HCT116 (cell line): ENCODE data around the gene FRMD4A. TPM values are rescaled to one million over a fixed set of nuclear protein-coding genes. Genes with fewer than 3 reads are reported as not detected.

ENCODE experiments used
- ATAC-seq: fragments of 200-7000 bp; cut with Tn5 transposase; 2 replicates; pipeline ENCODE4 v1.9.1; 2020; ENCODE audit warnings: mild to moderate bottlenecking, moderate library complexity
- BruUV-seq: library from RNA; stranded (reverse); fragments of 400-500 nt; replicated peaks from 2 replicates; lab custom pipeline; 2021; lab: Mats Ljungman, UMichigan
- CTCF ChIA-PET: fragments of 300-600 bp; sonication (Branson Sonifier 250); formaldehyde crosslinking; loops from one replicate; lab custom pipeline; 2021; ENCODE audit warnings: antibody characterized with exemption; lab: Charles Lee
- POLR2A ChIA-PET: fragments of 300-600, 350-600 bp; sonication (Branson Sonifier 250); formaldehyde crosslinking; loops from one replicate; lab custom pipeline; 2021; ENCODE audit warnings: antibody characterized with exemption; lab: Charles Lee
- RAD21 ChIA-PET, 2 experiments: fragments of 300-600 bp; sonication (Branson Sonifier 250); formaldehyde crosslinking; loops; one replicate each; lab custom pipeline; 2023; ENCODE audit warnings: low total read pairs in 2 of 2; ENCODE audit not compliant: uncharacterized antibody in 2 of 2, unreplicated experiment in 2 of 2, low non-redundant PET in 1 of 2; lab: Charles Lee
- DNase-seq: peaks from one replicate; pipeline ENCODE4 v3.0.0-alpha.2; 2010; ENCODE audit warnings: low read depth, low spot score
- H2AFZ ChIP-seq: fragments of 200-600 bp; shearing (Covaris generic), sonication (generic); 2 replicates; pipeline ENCODE4 v1.6.1; 2017; ENCODE audit warnings: low read depth, mixed run types, mixed read lengths, antibody characterized with exemption, low read length; ENCODE audit not compliant: poor library complexity, severe bottlenecking
- H3K27ac ChIP-seq: 2 replicates; pipeline ENCODE4 v1.5.1; 2012; ENCODE audit warnings: low read depth, low read length
- H3K27me3 ChIP-seq: fragments of 200-600 bp; sonication (generic); 2 replicates; pipeline ENCODE4 v1.6.1; 2016; ENCODE audit warnings: mixed run types, low read length, mixed read lengths; ENCODE audit not compliant: insufficient read depth
- H3K36me3 ChIP-seq, 2 experiments: fragments of 200-500 bp in 1 of 2; fragments of 200-600 bp in 1 of 2; sonication (Bioruptor generic) in 1 of 2; sonication (generic) in 1 of 2; 2 replicates each; pipeline versions ENCODE4 v1.5.1 to v1.6.1; 2014 to 2016; ENCODE audit warnings: low read length in 2 of 2, inconsistent platforms in 1 of 2, mixed read lengths in 1 of 2, mixed run types in 1 of 2; ENCODE audit not compliant: insufficient read depth in 2 of 2, control insufficient read depth in 1 of 2
- H3K4me1 ChIP-seq, 2 experiments: fragments of 200-600 bp in 1 of 2; sonication (generic) in 1 of 2; 2 replicates each; pipeline versions ENCODE4 v1.5.1 to v1.6.1; 2012 to 2017; ENCODE audit warnings: low read length in 2 of 2, inconsistent platforms in 1 of 2, mild to moderate bottlenecking in 1 of 2, mixed read lengths in 1 of 2, mixed run types in 1 of 2, moderate library complexity in 1 of 2; ENCODE audit not compliant: insufficient read depth in 2 of 2, control insufficient read depth in 1 of 2
- H3K4me2 ChIP-seq: fragments of 200-600 bp; sonication (generic); 2 replicates; pipeline ENCODE4 v1.6.1; 2017; ENCODE audit warnings: mixed run types, low read length, mixed read lengths
- H3K4me3 ChIP-seq, 2 experiments: fragments of 200-600 bp in 1 of 2; sonication (generic) in 1 of 2; replicated peaks in 1 of 2; 2 replicates each; pipeline ENCODE4 v1.5.1; 2011 to 2016; ENCODE audit warnings: low read length in 2 of 2, control low read depth in 1 of 2, low read depth in 1 of 2, mild to moderate bottlenecking in 1 of 2, mixed read lengths in 1 of 2, mixed run types in 1 of 2
- H3K79me2 ChIP-seq: fragments of 200-600 bp; sonication (generic); 2 replicates; pipeline ENCODE4 v1.6.1; 2017; ENCODE audit warnings: mild to moderate bottlenecking, mixed run types, low read length, moderate library complexity, mixed read lengths; ENCODE audit not compliant: insufficient read depth
- H3K9ac ChIP-seq: fragments of 200-600 bp; sonication (generic); 2 replicates; pipeline ENCODE4 v1.6.1; 2016; ENCODE audit warnings: low read length, mixed read lengths
- H3K9me2 ChIP-seq: fragments of 200-600 bp; sonication (generic), shearing (Covaris generic); 2 replicates; pipeline ENCODE4 v1.6.1; 2017; ENCODE audit warnings: mixed run types, mild to moderate bottlenecking, moderate library complexity; ENCODE audit not compliant: insufficient read depth
- H3K9me3 ChIP-seq, 2 experiments: fragments of 200-500 bp in 1 of 2; fragments of 200-600 bp in 1 of 2; sonication (Bioruptor generic) in 1 of 2; sonication (generic) in 1 of 2; 2 replicates each; pipeline ENCODE4 v1.6.1; 2014 to 2017; ENCODE audit warnings: low read length in 2 of 2, mixed read lengths in 2 of 2, inconsistent platforms in 1 of 2, low read depth in 1 of 2, mild to moderate bottlenecking in 1 of 2, mixed run types in 1 of 2, moderate library complexity in 1 of 2; ENCODE audit not compliant: control insufficient read depth in 1 of 2, insufficient read depth in 1 of 2
- H4K20me1 ChIP-seq: fragments of 200-600 bp; sonication (generic), shearing (Covaris generic); 2 replicates; pipeline ENCODE4 v1.6.1; 2017; ENCODE audit warnings: mixed run types, mild to moderate bottlenecking, moderate library complexity; ENCODE audit not compliant: insufficient read depth
- CBX3 ChIP-seq: IDR thresholded peaks from 2 replicates; pipeline ENCODE4 v1.6.1; 2012; ENCODE audit warnings: low read depth
- CEBPB ChIP-seq: IDR thresholded peaks from 2 replicates; pipeline ENCODE4 v1.6.1; 2012; ENCODE audit warnings: low read depth
- EGR1 ChIP-seq: IDR thresholded peaks from 2 replicates; pipeline ENCODE4 v1.6.1; 2012; ENCODE audit warnings: low read depth
- ELF1 ChIP-seq: IDR thresholded peaks from 2 replicates; pipeline ENCODE4 v1.6.1; 2012; ENCODE audit warnings: low read depth, borderline replicate concordance
- JUND ChIP-seq: IDR thresholded peaks from 2 replicates; pipeline ENCODE4 v1.6.1; 2012
- POLR2A ChIP-seq: IDR thresholded peaks from 2 replicates; pipeline ENCODE4 v1.7.0; 2011; ENCODE audit warnings: borderline replicate concordance; ENCODE audit not compliant: insufficient read depth, insufficient read length; ENCODE audit errors: extremely low read depth
- POLR2AphosphoS5 ChIP-seq: IDR thresholded peaks from 2 replicates; pipeline ENCODE4 v1.6.1; 2011; ENCODE audit warnings: mild to moderate bottlenecking, low read depth, low read length, moderate library complexity
- RAD21 ChIP-seq: IDR thresholded peaks from 2 replicates; pipeline ENCODE4 v1.6.1; 2012; ENCODE audit warnings: low read depth, mild to moderate bottlenecking
- SIN3A ChIP-seq: IDR thresholded peaks from 2 replicates; pipeline ENCODE4 v1.6.1; 2012; ENCODE audit warnings: low read depth
- TCF7L2 ChIP-seq: IDR thresholded peaks from 2 replicates; pipeline ENCODE4 v1.7.0; 2011; ENCODE audit warnings: borderline replicate concordance, inconsistent platforms; ENCODE audit not compliant: insufficient read depth, insufficient read length; ENCODE audit errors: extremely low read depth
- ZNF274 ChIP-seq: fragments of 200-500 bp; sonication (Bioruptor generic); IDR thresholded peaks from 2 replicates; pipeline ENCODE4 v1.6.1; 2014; ENCODE audit warnings: mild to moderate bottlenecking, low read depth, low read length, inconsistent platforms
- intact Hi-C: fragments of 100-400 bp; cut with micrococcal nuclease; formaldehyde crosslinking; loops from 2 replicates; pipeline ENCODE4 v1.10.0; 2022
- total RNA-seq: library from RNA; stranded (reverse); gene quantifications from one replicate; pipeline ENCODE4 v1.2.1, GENCODE V29; 2021; ENCODE audit not compliant: unreplicated experiment
- TF ChIP-seq, protein P1 (sequence below): IDR thresholded peaks from 2 replicates; pipeline ENCODE4 v1.6.1; 2012; ENCODE audit warnings: low read depth
- TF ChIP-seq, protein P2 (sequence below), 3 experiments: fragments of 200-600 bp in 1 of 3; sonication (generic) in 1 of 3; IDR thresholded peaks in 2 of 3; conservative IDR thresholded peaks in 1 of 3; 2 replicates each; pipeline ENCODE4 v1.5.1; 2012 to 2017; ENCODE audit warnings: low read depth in 2 of 3, low read length in 2 of 3, antibody characterized with exemption in 1 of 3, borderline replicate concordance in 1 of 3, control low read depth in 1 of 3, mild to moderate bottlenecking in 1 of 3, mixed read lengths in 1 of 3, mixed run types in 1 of 3, moderate library complexity in 1 of 3; ENCODE audit not compliant: insufficient read depth in 1 of 3
- TF ChIP-seq, protein P3 (sequence below): IDR thresholded peaks from 2 replicates; pipeline ENCODE4 v1.6.1; 2011; ENCODE audit warnings: mild to moderate bottlenecking, low read length, moderate library complexity; ENCODE audit not compliant: insufficient replicate concordance; ENCODE audit errors: extremely low read depth

FRMD4A gene
- total RNA-seq, 1 experiment from 2014 or later: 0.20 TPM

DNA sequence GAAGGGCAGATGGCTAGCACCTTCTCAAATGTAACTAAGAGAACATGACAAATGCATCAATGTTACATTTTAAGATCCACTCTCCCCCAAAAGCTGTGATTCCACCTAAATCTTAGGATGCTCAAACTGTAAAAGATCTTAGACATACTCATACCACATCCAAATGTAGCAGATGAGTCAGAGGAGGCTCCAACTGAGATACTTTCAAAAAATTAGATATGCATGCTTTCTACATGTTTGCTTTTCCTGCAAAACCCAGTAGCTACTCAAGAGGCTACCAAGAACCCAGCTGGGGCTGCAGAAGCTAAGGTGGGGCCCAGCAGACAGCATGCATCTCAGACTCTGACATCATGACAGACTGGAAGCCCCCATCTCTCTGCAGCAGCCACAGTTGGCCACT, 31.4 kb upstream of the FRMD4A start:
- no peak for ATAC-seq
- ChIA-PET RAD21 (no interaction called here), POLR2A (no interaction called here), CTCF (no interaction called here)
- Histone ChIP-seq H3K27me3 (peaks cover 48% of the 10 kb centered on the region), H3K9me3 (no peaks in the 10 kb centered on the region), H3K4me1 (no peaks in the 10 kb centered on the region), H3K9me2 (no peaks in the 10 kb centered on the region), H3K4me3 (no peak overlapping the region), H3K27ac (no peak overlapping the region), H3K4me2 (no peak overlapping the region), H3K36me3 (no peaks in the 10 kb centered on the region), H2AFZ (no peak overlapping the region), H3K79me2 (no peaks in the 10 kb centered on the region), H3K9ac (no peak overlapping the region), H4K20me1 (no peaks in the 10 kb centered on the region)
- no TSS peak for BruUV-seq
- intact Hi-C loops: no loop called here
- TF ChIP-seq, protein P1, sequence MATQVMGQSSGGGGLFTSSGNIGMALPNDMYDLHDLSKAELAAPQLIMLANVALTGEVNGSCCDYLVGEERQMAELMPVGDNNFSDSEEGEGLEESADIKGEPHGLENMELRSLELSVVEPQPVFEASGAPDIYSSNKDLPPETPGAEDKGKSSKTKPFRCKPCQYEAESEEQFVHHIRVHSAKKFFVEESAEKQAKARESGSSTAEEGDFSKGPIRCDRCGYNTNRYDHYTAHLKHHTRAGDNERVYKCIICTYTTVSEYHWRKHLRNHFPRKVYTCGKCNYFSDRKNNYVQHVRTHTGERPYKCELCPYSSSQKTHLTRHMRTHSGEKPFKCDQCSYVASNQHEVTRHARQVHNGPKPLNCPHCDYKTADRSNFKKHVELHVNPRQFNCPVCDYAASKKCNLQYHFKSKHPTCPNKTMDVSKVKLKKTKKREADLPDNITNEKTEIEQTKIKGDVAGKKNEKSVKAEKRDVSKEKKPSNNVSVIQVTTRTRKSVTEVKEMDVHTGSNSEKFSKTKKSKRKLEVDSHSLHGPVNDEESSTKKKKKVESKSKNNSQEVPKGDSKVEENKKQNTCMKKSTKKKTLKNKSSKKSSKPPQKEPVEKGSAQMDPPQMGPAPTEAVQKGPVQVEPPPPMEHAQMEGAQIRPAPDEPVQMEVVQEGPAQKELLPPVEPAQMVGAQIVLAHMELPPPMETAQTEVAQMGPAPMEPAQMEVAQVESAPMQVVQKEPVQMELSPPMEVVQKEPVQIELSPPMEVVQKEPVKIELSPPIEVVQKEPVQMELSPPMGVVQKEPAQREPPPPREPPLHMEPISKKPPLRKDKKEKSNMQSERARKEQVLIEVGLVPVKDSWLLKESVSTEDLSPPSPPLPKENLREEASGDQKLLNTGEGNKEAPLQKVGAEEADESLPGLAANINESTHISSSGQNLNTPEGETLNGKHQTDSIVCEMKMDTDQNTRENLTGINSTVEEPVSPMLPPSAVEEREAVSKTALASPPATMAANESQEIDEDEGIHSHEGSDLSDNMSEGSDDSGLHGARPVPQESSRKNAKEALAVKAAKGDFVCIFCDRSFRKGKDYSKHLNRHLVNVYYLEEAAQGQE: no peak
- TF ChIP-seq ELF1 (no peak), SIN3A (no peak), POLR2AphosphoS5 (no peak)
- DNase-seq: no peak

DNA sequence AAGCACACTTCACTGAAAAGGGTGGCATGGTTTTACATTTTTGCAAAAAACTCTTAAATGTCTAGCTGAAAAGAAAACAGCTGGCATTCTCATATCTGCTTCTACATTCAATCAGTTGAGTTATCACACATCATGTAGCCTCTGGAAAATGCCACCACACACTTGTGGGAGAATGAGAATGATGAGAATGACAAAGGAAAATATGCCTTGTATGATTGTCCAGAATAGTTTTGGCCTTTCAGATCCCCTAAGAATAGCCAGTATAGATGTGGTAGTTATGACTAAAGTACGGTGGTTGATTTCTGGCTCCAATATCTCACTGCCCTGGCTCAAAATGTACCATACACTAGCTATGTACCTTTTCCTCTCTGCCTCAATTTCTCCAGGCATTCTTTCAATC, 30.2 kb upstream of the FRMD4A start:
- no peaks in the 10 kb centered on the region for H3K9me2 ChIP-seq
- CTCF ChIA-PET: no interaction called here
- no peak overlapping the region for H3K4me2 ChIP-seq
- no peaks in the 10 kb centered on the region for H3K9me3 ChIP-seq
- DNase-seq (no peak), ATAC-seq (no peak)
- peaks cover 59% of the 10 kb centered on the region for H3K27me3 ChIP-seq
- no peaks in the 10 kb centered on the region for H3K79me2 ChIP-seq
- POLR2A ChIA-PET: no interaction called here
- TF ChIP-seq ZNF274 (no peak), CBX3 (no peak), POLR2A (no peak), TCF7L2 (no peak), ELF1 (no peak), CEBPB (no peak), JUND (no peak), RAD21 (no peak), EGR1 (no peak)
- TF ChIP-seq, protein P2, sequence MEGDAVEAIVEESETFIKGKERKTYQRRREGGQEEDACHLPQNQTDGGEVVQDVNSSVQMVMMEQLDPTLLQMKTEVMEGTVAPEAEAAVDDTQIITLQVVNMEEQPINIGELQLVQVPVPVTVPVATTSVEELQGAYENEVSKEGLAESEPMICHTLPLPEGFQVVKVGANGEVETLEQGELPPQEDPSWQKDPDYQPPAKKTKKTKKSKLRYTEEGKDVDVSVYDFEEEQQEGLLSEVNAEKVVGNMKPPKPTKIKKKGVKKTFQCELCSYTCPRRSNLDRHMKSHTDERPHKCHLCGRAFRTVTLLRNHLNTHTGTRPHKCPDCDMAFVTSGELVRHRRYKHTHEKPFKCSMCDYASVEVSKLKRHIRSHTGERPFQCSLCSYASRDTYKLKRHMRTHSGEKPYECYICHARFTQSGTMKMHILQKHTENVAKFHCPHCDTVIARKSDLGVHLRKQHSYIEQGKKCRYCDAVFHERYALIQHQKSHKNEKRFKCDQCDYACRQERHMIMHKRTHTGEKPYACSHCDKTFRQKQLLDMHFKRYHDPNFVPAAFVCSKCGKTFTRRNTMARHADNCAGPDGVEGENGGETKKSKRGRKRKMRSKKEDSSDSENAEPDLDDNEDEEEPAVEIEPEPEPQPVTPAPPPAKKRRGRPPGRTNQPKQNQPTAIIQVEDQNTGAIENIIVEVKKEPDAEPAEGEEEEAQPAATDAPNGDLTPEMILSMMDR (IDR thresholded peaks at IDR 0.05 in 2 of 3, conservative IDR thresholded peaks at IDR 0.05 in 1 of 3; ENCODE audit: borderline replicate concordance in 1 of 3, insufficient read depth in 1 of 3, low read depth in 2 of 3, low read length in 2 of 3): no peak
- TF ChIP-seq, protein P3, sequence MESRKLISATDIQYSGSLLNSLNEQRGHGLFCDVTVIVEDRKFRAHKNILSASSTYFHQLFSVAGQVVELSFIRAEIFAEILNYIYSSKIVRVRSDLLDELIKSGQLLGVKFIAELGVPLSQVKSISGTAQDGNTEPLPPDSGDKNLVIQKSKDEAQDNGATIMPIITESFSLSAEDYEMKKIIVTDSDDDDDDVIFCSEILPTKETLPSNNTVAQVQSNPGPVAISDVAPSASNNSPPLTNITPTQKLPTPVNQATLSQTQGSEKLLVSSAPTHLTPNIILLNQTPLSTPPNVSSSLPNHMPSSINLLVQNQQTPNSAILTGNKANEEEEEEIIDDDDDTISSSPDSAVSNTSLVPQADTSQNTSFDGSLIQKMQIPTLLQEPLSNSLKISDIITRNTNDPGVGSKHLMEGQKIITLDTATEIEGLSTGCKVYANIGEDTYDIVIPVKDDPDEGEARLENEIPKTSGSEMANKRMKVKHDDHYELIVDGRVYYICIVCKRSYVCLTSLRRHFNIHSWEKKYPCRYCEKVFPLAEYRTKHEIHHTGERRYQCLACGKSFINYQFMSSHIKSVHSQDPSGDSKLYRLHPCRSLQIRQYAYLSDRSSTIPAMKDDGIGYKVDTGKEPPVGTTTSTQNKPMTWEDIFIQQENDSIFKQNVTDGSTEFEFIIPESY: no peak
- H3K9ac ChIP-seq: no peak overlapping the region
- no peak overlapping the region for H3K4me3 ChIP-seq
- H3K27ac ChIP-seq: no peak overlapping the region
- no peaks in the 10 kb centered on the region for H3K36me3 ChIP-seq
- RAD21 ChIA-PET: no interaction called here
- intact Hi-C loops: no loop called here
- BruUV-seq: no TSS peak
- no peak overlapping the region for H2AFZ ChIP-seq
- H4K20me1 ChIP-seq: no peaks in the 10 kb centered on the region
- H3K4me1 ChIP-seq: no peaks in the 10 kb centered on the region
